K562 (cell line): ENCODE results near the gene DNAAF6.

Experiments used
- CBX2 ChIP-seq: fragments of 200-600 bp; sonication (generic); IDR thresholded peaks from one replicate; pipeline ENCODE4 v1.6.1; 2012; ENCODE audit warnings: mild to moderate bottlenecking, low read length, inconsistent platforms; ENCODE audit not compliant: insufficient read depth, poor library complexity, severe bottlenecking
- POLR2G ChIP-seq: fragments of 200-400 bp; formaldehyde crosslinking; IDR thresholded peaks from 2 replicates; pipeline ENCODE4 v1.6.1; 2017; ENCODE audit warnings: low read depth, mild to moderate bottlenecking, antibody characterized with exemption, low read length, moderate library complexity
- WHSC1 ChIP-seq: IDR thresholded peaks from one replicate; pipeline ENCODE4 v1.6.1; 2012; ENCODE audit warnings: low read length, control low read depth, inconsistent platforms
- ZNF507 ChIP-seq: conservative IDR thresholded peaks from 2 replicates; pipeline ENCODE4 v1.6.1; 2017; ENCODE audit warnings: missing genetic modification characterization, missing compliant biosample characterization

DNA sequence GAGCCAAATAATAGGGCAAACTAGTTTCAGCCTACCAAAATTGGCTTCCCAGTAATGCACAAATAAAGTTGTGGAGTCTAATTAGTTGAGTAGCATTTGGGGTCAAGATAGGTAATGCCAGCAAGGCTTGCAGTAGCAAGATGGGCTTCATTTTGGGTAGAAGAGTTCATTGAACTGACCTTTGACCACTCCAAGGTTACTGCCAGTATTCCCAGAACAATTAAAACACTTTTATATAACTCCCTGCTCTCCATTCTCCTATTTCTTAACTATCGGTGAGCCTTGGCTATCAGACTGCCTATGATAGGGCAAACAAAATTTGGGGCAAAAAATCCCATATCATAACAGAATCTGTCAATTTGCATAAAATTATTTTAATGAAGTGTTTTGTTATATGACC is 7.1 kb downstream of the DNAAF6 start:
- TF ChIP-seq ZNF507 (tag) (no peak), POLR2G (no peak), WHSC1 (no peak), CBX2 (no peak)
